Liver (tissue), 3 donors: ENCODE results near the gene EEFSEC.

ENCODE experiments used
- RAD21 ChIP-seq, 2 donors: IDR thresholded peaks; 2 replicates each; pipeline ENCODE4 v1.6.1; 2016; ENCODE audit warnings: antibody characterized with exemption in 2 of 2, mild to moderate bottlenecking in 2 of 2
- TAF1 ChIP-seq: conservative IDR thresholded peaks from 2 replicates; pipeline ENCODE4 v1.6.1; 2016; ENCODE audit warnings: antibody characterized with exemption, mild to moderate bottlenecking
- TF ChIP-seq, protein P1 (sequence below): IDR thresholded peaks from 2 replicates; pipeline ENCODE4 v1.6.1; 2016; ENCODE audit warnings: antibody characterized with exemption
- TF ChIP-seq, protein P2 (sequence below): fragments of 150-350 bp; IDR thresholded peaks from 2 replicates; pipeline ENCODE4 v1.5.1; 2017; ENCODE audit warnings: improper control_type of control experiment, low read depth, low read length; ENCODE audit not compliant: missing input control
- donor health status: healthy.
- donor health status: healthy.

DNA sequence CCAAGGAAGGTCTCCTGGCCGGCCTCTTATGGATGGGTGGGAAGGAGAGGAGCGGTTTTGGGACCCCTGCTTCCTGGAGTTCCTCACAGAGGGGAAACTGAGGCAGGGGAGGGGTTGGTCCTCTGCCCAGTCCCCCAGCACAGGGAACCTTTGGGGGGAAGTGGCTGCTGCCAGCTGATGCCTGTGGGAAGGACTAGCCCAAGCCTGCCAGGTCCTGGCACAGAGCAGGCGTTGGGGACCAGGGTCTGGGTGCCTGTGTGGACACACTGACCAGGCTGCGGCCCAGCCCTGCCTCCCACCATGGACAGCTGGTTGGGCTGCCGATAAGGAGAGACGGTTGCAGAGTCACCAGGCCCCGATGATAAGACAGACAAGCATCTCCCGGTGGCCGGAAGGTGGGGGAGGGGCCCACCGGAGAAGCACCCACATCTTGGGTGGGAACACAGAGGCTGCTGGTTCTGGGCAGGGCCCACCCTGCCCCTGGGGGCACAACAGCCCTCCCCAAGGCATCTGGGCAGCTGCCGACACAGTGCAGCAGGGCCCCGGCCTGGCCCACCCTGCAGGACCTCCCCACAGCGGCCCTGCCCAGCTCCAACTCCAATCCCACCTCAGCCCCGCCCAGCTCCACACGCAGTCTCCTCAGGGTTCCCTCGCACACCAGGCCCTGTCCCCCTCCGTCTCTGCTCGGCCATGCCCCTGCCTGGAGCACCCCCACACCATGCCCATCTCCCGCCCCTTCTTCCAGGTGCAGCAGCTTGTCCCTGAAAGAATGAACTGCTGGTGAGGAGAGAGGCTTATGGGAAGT, 262.7 kb downstream of the EEFSEC start:
- TF ChIP-seq, protein P1, sequence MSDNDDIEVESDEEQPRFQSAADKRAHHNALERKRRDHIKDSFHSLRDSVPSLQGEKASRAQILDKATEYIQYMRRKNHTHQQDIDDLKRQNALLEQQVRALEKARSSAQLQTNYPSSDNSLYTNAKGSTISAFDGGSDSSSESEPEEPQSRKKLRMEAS, result no peak
- TF ChIP-seq TAF1, result no peak
- no peak for TF ChIP-seq RAD21 (IDR thresholded peaks at IDR 0.05)
- TF ChIP-seq, protein P2, sequence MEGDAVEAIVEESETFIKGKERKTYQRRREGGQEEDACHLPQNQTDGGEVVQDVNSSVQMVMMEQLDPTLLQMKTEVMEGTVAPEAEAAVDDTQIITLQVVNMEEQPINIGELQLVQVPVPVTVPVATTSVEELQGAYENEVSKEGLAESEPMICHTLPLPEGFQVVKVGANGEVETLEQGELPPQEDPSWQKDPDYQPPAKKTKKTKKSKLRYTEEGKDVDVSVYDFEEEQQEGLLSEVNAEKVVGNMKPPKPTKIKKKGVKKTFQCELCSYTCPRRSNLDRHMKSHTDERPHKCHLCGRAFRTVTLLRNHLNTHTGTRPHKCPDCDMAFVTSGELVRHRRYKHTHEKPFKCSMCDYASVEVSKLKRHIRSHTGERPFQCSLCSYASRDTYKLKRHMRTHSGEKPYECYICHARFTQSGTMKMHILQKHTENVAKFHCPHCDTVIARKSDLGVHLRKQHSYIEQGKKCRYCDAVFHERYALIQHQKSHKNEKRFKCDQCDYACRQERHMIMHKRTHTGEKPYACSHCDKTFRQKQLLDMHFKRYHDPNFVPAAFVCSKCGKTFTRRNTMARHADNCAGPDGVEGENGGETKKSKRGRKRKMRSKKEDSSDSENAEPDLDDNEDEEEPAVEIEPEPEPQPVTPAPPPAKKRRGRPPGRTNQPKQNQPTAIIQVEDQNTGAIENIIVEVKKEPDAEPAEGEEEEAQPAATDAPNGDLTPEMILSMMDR, result no peak
